ENCODE data around the gene UBE2I.

Gene UBE2I

GRCh38 chr16:1325261-1325660 lies 15.8 kb downstream of the UBE2I start:
- WGBS, 2 donors (ENCODE audit: extremely low coverage in 2 of 2, insufficient read length in 2 of 2, insufficient replicate concordance in 1 of 2) = no CpG with 5 or more reads among the region's 15 CpGs
- peaks cover 33 to 53% of the 10 kb centered on the region in 2 donors for H3K36me3 ChIP-seq (replicated peaks in 1 of 2; ENCODE audit: control insufficient read depth in 2 of 2, insufficient read depth in 2 of 2, low read length in 2 of 2)
- no peak for DNase-seq (ENCODE audit: low spot score)
- peaks cover 7% of the 10 kb centered on the region in 2 donors for H3K4me1 ChIP-seq (ENCODE audit: control insufficient read depth in 2 of 2, insufficient read depth in 1 of 2, low read depth in 1 of 2, low read length in 2 of 2)
- peak overlapping the region; percentile 73 for H3K23ac ChIP-seq (ENCODE audit: low read depth, low read length, poor library complexity)
- H4K8ac ChIP-seq (ENCODE audit: low read depth, low read length) = no peak overlapping the region
- peaks cover 5% of the 10 kb centered on the region for H3K79me1 ChIP-seq (ENCODE audit: low read depth, low read length)
- H3K27ac ChIP-seq (replicated peaks; ENCODE audit: low read length) = no peak overlapping the region
- no peak overlapping the region for H4K91ac ChIP-seq (ENCODE audit: low read depth, low read length, poor library complexity)
- no peak overlapping the region for H3K9ac ChIP-seq (ENCODE audit: low read depth, low read length, poor library complexity)
- no peak overlapping the region for H2BK120ac ChIP-seq (ENCODE audit: low read depth, low read length)
- H3K4ac ChIP-seq (ENCODE audit: low read length) = no peak overlapping the region
- no peak overlapping the region for H2BK15ac ChIP-seq (ENCODE audit: low read length)
- H3K14ac ChIP-seq (ENCODE audit: low read length) = peak overlapping the region; percentile 71
- H2AK5ac ChIP-seq (ENCODE audit: low read depth, low read length) = no peak overlapping the region
- H3K4me2 ChIP-seq (ENCODE audit: insufficient read depth, low read length, poor library complexity, severe bottlenecking) = no peak overlapping the region
- no peaks in the 10 kb centered on the region for H3K27me3 ChIP-seq (ENCODE audit: control insufficient read depth in 3 of 3, insufficient read depth in 3 of 3, low read depth in 1 of 3, low read length in 3 of 3)
- no peak overlapping the region for H3K4me3 ChIP-seq (ENCODE audit: low read length in 2 of 2)
- H2BK12ac ChIP-seq (ENCODE audit: low read length) = no peak overlapping the region
- H2BK5ac ChIP-seq (ENCODE audit: low read length) = no peak overlapping the region
- peaks cover 4 to 5% of the 10 kb centered on the region in 2 donors for H3K9me3 ChIP-seq (replicated peaks in 1 of 2; ENCODE audit: control insufficient read depth in 2 of 2, insufficient read depth in 1 of 2, low read depth in 1 of 2, low read length in 2 of 2)
- no peak overlapping the region for H3K18ac ChIP-seq (ENCODE audit: low read length)
- no peak overlapping the region for H2AFZ ChIP-seq (ENCODE audit: low read length)

GRCh38 chr16:1325673-1326371 lies 16.4 kb downstream of the UBE2I start:
- H3K27me3 ChIP-seq (ENCODE audit: control insufficient read depth in 3 of 3, insufficient read depth in 3 of 3, low read depth in 1 of 3, low read length in 3 of 3) = peaks cover 0 to under 1% (median 0%) of the 10 kb centered on the region in 3 experiments
- H3K79me1 ChIP-seq (ENCODE audit: low read depth, low read length) = peaks cover 3% of the 10 kb centered on the region
- H3K4ac ChIP-seq (ENCODE audit: low read length) = no peak overlapping the region
- no peak overlapping the region for H4K8ac ChIP-seq (ENCODE audit: low read depth, low read length)
- H3K14ac ChIP-seq (ENCODE audit: low read length) = peak overlapping the region; percentile 89
- no peak overlapping the region for H3K9ac ChIP-seq (ENCODE audit: low read depth, low read length, poor library complexity)
- peaks cover 28 to 47% of the 10 kb centered on the region in 2 donors for H3K36me3 ChIP-seq (replicated peaks in 1 of 2; ENCODE audit: control insufficient read depth in 2 of 2, insufficient read depth in 2 of 2, low read length in 2 of 2)
- peak overlapping the region; percentile 73 for H3K23ac ChIP-seq (ENCODE audit: low read depth, low read length, poor library complexity)
- peaks cover 7% of the 10 kb centered on the region in 2 donors for H3K9me3 ChIP-seq (replicated peaks in 1 of 2; ENCODE audit: control insufficient read depth in 2 of 2, insufficient read depth in 1 of 2, low read depth in 1 of 2, low read length in 2 of 2)
- H2BK120ac ChIP-seq (ENCODE audit: low read depth, low read length) = no peak overlapping the region
- H2AFZ ChIP-seq (ENCODE audit: low read length) = no peak overlapping the region
- H2AK5ac ChIP-seq (ENCODE audit: low read depth, low read length) = no peak overlapping the region
- H3K18ac ChIP-seq (ENCODE audit: low read length) = peak overlapping the region; percentile 28
- H3K27ac ChIP-seq (replicated peaks; ENCODE audit: low read length) = no peak overlapping the region
- H2BK5ac ChIP-seq (ENCODE audit: low read length) = no peak overlapping the region
- H3K4me3 ChIP-seq (ENCODE audit: low read length in 2 of 2) = no peak overlapping the region
- H2BK12ac ChIP-seq (ENCODE audit: low read length) = no peak overlapping the region
- no peak overlapping the region for H3K4me2 ChIP-seq (ENCODE audit: insufficient read depth, low read length, poor library complexity, severe bottlenecking)
- H4K91ac ChIP-seq (ENCODE audit: low read depth, low read length, poor library complexity) = peak overlapping the region; percentile 53
- DNase-seq (ENCODE audit: low spot score) = no peak
- no peak overlapping the region for H2BK15ac ChIP-seq (ENCODE audit: low read length)
- peaks cover 7% of the 10 kb centered on the region in 2 donors for H3K4me1 ChIP-seq (ENCODE audit: control insufficient read depth in 2 of 2, insufficient read depth in 1 of 2, low read depth in 1 of 2, low read length in 2 of 2)
- no CpG with 5 or more reads among the region's 20 CpGs for WGBS, 2 donors (ENCODE audit: extremely low coverage in 2 of 2, insufficient read length in 2 of 2, insufficient replicate concordance in 1 of 2)

GRCh38 chr16:1326391-1326790 lies 17.0 kb downstream of the UBE2I start:
- Histone ChIP-seq H2AFZ (ENCODE audit: low read length) (no peak overlapping the region), H2BK12ac (ENCODE audit: low read length) (no peak overlapping the region), H3K79me1 (ENCODE audit: low read depth, low read length) (peaks cover 3% of the 10 kb centered on the region), H2BK15ac (ENCODE audit: low read length) (no peak overlapping the region), H2BK5ac (ENCODE audit: low read length) (no peak overlapping the region), H3K4me3 (ENCODE audit: low read length in 2 of 2) (no peak overlapping the region), H4K8ac (ENCODE audit: low read depth, low read length) (no peak overlapping the region), H3K18ac (ENCODE audit: low read length) (no peak overlapping the region), H3K9me3 (replicated peaks in 1 of 2; ENCODE audit: control insufficient read depth in 2 of 2, insufficient read depth in 1 of 2, low read depth in 1 of 2, low read length in 2 of 2) (peaks cover 6 to 7% of the 10 kb centered on the region in 2 donors), H3K4me1 (ENCODE audit: control insufficient read depth in 2 of 2, insufficient read depth in 1 of 2, low read depth in 1 of 2, low read length in 2 of 2) (peaks cover 8 to 9% of the 10 kb centered on the region in 2 donors), H3K23ac (ENCODE audit: low read depth, low read length, poor library complexity) (peak overlapping the region; percentile 73), H2BK120ac (ENCODE audit: low read depth, low read length) (no peak overlapping the region), H3K27me3 (ENCODE audit: control insufficient read depth in 3 of 3, insufficient read depth in 3 of 3, low read depth in 1 of 3, low read length in 3 of 3) (peaks cover 0 to 6% (median 0%) of the 10 kb centered on the region in 3 experiments), H3K4me2 (ENCODE audit: insufficient read depth, low read length, poor library complexity, severe bottlenecking) (no peak overlapping the region), H4K91ac (ENCODE audit: low read depth, low read length, poor library complexity) (no peak overlapping the region), H3K14ac (ENCODE audit: low read length) (no peak overlapping the region), H3K9ac (ENCODE audit: low read depth, low read length, poor library complexity) (no peak overlapping the region), H3K36me3 (replicated peaks in 1 of 2; ENCODE audit: control insufficient read depth in 2 of 2, insufficient read depth in 2 of 2, low read length in 2 of 2) (peaks cover 23 to 42% of the 10 kb centered on the region in 2 donors), H2AK5ac (ENCODE audit: low read depth, low read length) (no peak overlapping the region), H3K27ac (replicated peaks; ENCODE audit: low read length) (peak overlapping the region; percentile 51), H3K4ac (ENCODE audit: low read length) (no peak overlapping the region)
- DNase-seq (ENCODE audit: low spot score) = no peak
- WGBS, 2 donors (ENCODE audit: extremely low coverage in 2 of 2, insufficient read length in 2 of 2, insufficient replicate concordance in 1 of 2) = no CpG with 5 or more reads among the region's 17 CpGs

DNA sequence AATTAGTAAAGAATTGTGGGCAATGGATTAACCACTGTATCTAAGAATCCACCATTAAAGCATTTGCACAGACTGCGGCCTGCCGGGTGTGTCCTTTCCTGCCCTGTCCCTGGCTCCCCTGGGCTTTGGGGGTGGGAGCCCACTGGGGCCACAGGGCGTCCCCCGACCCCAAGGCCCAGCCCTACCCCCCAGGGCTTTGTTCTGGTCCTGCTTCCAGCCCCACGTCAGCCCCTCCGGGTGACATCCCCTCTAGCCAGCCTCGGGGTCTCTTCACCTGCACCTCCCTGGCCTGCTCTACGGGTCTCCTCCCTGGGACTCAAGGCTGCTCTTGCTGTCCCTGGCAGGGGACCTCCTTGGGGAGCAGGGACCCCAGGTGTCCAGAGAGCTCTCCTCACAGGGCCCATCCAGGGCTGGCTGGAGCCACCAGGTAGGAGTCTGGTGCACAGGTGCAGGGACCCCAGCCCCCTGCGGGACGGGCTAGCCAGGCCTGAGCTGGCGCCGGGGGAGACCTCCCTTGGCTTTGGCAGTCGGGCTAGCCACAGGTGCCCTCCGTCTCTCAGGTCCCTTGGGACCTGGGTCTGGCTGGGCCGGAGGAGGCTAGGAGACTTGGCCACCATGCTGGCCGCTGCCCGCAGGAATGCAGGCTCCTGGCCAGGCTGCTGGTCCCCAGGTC lies 17.6 kb downstream of the UBE2I start:
- no peak overlapping the region for H3K4ac ChIP-seq (ENCODE audit: low read length)
- no peak overlapping the region for H3K9ac ChIP-seq (ENCODE audit: low read depth, low read length, poor library complexity)
- peaks cover 14 to 15% of the 10 kb centered on the region in 2 donors for H3K4me1 ChIP-seq (ENCODE audit: control insufficient read depth in 2 of 2, insufficient read depth in 1 of 2, low read depth in 1 of 2, low read length in 2 of 2)
- peaks cover 19 to 35% of the 10 kb centered on the region in 2 donors for H3K36me3 ChIP-seq (replicated peaks in 1 of 2; ENCODE audit: control insufficient read depth in 2 of 2, insufficient read depth in 2 of 2, low read length in 2 of 2)
- peaks cover 3% of the 10 kb centered on the region for H3K79me1 ChIP-seq (ENCODE audit: low read depth, low read length)
- no peak overlapping the region for H3K23ac ChIP-seq (ENCODE audit: low read depth, low read length, poor library complexity)
- no peak overlapping the region for H3K4me3 ChIP-seq (ENCODE audit: low read length in 2 of 2)
- peaks cover 0 to 12% (median 1%) of the 10 kb centered on the region in 3 experiments for H3K27me3 ChIP-seq (ENCODE audit: control insufficient read depth in 3 of 3, insufficient read depth in 3 of 3, low read depth in 1 of 3, low read length in 3 of 3)
- H3K27ac ChIP-seq (replicated peaks; ENCODE audit: low read length) = peak overlapping the region; percentile 51
- H2BK12ac ChIP-seq (ENCODE audit: low read length) = no peak overlapping the region
- WGBS, 2 donors (ENCODE audit: extremely low coverage in 2 of 2, insufficient read length in 2 of 2, insufficient replicate concordance in 1 of 2) = no CpG with 5 or more reads among the region's 17 CpGs
- no peak overlapping the region for H3K14ac ChIP-seq (ENCODE audit: low read length)
- peaks cover 6 to 7% of the 10 kb centered on the region in 2 donors for H3K9me3 ChIP-seq (replicated peaks in 1 of 2; ENCODE audit: control insufficient read depth in 2 of 2, insufficient read depth in 1 of 2, low read depth in 1 of 2, low read length in 2 of 2)
- H3K18ac ChIP-seq (ENCODE audit: low read length) = peak overlapping the region; percentile 60
- H4K8ac ChIP-seq (ENCODE audit: low read depth, low read length) = no peak overlapping the region
- H2BK120ac ChIP-seq (ENCODE audit: low read depth, low read length) = no peak overlapping the region
- no peak overlapping the region for H4K91ac ChIP-seq (ENCODE audit: low read depth, low read length, poor library complexity)
- no peak overlapping the region for H2BK15ac ChIP-seq (ENCODE audit: low read length)
- DNase-seq (ENCODE audit: low spot score) = no peak
- no peak overlapping the region for H3K4me2 ChIP-seq (ENCODE audit: insufficient read depth, low read length, poor library complexity, severe bottlenecking)
- no peak overlapping the region for H2AFZ ChIP-seq (ENCODE audit: low read length)
- H2AK5ac ChIP-seq (ENCODE audit: low read depth, low read length) = peak overlapping the region; percentile 3
- no peak overlapping the region for H2BK5ac ChIP-seq (ENCODE audit: low read length)

All from neuronal stem cell (in vitro differentiated cells).